Endothelial cell of umbilical vein (primary cell): ENCODE measurements around the gene PTPN5.

Experiments
- CTCF ChIP-seq, 2 donors: IDR thresholded peaks; 1 replicate in 1 of 2; 2 replicates in 1 of 2; pipeline ENCODE4 v1.5.1; 2011; ENCODE audit warnings: low read length in 2 of 2, mild to moderate bottlenecking in 2 of 2, moderate library complexity in 2 of 2, control low read depth in 1 of 2, inconsistent platforms in 1 of 2, low read depth in 1 of 2; ENCODE audit not compliant: insufficient read depth in 1 of 2; ENCODE audit errors: extremely low read depth in 1 of 2
- EZH2 ChIP-seq: IDR thresholded peaks from 2 replicates; pipeline ENCODE4 v1.6.1; 2012; ENCODE audit warnings: borderline replicate concordance, low read depth, mild to moderate bottlenecking, moderate library complexity, low read length, inconsistent platforms; ENCODE audit not compliant: severe bottlenecking
- FOS ChIP-seq: IDR thresholded peaks from 2 replicates; pipeline ENCODE4 v1.6.1; 2011; ENCODE audit warnings: mild to moderate bottlenecking, low read length, moderate library complexity, borderline replicate concordance; ENCODE audit not compliant: insufficient read depth
- JUN ChIP-seq: IDR thresholded peaks from 2 replicates; pipeline ENCODE4 v1.6.1; 2011; ENCODE audit warnings: borderline replicate concordance, low read depth; ENCODE audit not compliant: insufficient read length, insufficient read depth
- MAX ChIP-seq: IDR thresholded peaks from 2 replicates; pipeline ENCODE4 v1.6.1; 2011; ENCODE audit not compliant: insufficient read depth, insufficient read length
- POLR2A ChIP-seq: IDR thresholded peaks from 2 replicates; pipeline ENCODE4 v1.6.1; 2012; ENCODE audit warnings: low read depth, mild to moderate bottlenecking, control low read depth, low read length

GRCh38 chr11:18768472-18768901, 23.1 kb downstream of the PTPN5 start:
- TF ChIP-seq POLR2A (no peak), JUN (no peak), MAX (no peak), CTCF (IDR thresholded peaks at IDR 0.05; ENCODE audit: extremely low read depth in 1 of 2, insufficient read depth in 1 of 2, low read depth in 1 of 2, low read length in 2 of 2) (no peak), FOS (no peak), EZH2 (no peak)
